Measurements from ENCODE around the gene PARD3B.

GRCh38 chr2:205427112-205427511 is 881.8 kb downstream of the PARD3B start:
- no peak for TF ChIP-seq CTCF (IDR thresholded peaks at IDR 0.05)
- TF ChIP-seq POLR2A (IDR thresholded peaks at IDR 0.05): no peak
- TF ChIP-seq EP300 (IDR thresholded peaks at IDR 0.05; ENCODE audit: low read depth): no peak
- no peak for TF ChIP-seq POLR2AphosphoS5 (IDR thresholded peaks at IDR 0.05)

All from transverse colon (tissue), 4 donors.